ENCODE results near the gene IER5. TPM values are rescaled to one million over a fixed set of nuclear protein-coding genes. Genes with fewer than 3 reads are reported as not detected.

Gene IER5
- total RNA-seq, 1 experiment from 2014 or later = 20.3 TPM

DNA sequence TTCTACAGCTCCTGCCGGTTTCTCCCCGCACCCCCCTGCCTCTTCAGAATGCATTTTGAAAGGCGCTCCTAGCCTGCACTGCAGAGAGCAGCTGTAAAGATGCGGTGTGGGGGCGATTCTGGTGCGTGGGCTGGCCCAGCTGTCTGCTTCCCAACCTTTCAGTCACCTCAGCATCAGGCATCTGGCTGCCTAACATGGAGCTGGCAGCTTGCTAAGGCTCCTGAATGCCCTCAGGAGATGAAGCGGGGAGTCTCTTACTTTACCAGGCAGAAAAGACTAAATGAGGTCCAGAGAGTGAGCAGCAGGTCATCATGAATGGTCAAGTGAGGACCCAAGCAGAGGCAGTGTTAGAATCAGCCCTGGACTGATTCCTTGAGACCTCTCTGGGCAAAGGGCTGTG lies 8.7 kb downstream of the IER5 start:
- no peak for DNase-seq (ENCODE audit: low read depth)

DNA sequence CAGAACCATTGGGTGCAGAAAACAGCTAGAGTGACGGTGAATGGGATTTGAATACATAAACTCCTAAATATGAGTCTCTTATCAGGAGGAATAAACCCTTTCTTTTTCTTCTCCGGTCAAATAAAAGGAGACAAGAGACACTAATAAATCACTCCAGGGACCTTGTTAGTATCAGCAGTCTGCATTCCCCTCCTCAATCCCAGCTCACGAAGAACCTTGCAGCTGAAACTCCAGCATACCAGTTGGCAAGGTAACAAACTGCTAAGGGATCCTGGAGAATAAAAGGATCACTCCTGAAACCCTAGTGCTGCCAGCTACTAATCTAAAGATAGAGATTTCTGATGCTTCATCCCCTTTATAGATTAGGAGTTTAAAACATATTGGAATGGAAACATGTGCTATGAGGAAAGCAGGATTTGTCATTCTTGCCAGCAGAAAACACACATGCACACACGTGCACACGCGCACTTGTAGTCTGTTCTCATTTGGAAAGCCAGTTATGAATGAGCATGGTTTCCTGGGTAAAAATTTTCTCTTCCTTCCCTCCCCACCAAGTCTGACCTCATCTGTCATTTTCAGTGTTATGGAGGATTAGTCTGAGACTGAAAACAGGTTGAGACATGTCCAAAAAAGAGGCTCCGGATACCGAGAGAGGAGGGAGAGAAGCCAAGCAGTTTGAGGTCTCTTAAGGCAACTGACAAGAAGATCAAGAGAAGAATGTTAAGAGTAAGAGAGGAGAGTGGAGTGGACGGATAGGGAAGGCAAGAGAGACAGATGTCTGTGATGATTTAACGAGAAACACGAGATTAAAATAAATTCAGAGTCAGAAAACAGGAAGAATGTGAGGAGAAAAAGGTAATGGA lies 10.9 kb downstream of the IER5 start:
- DNase-seq (ENCODE audit: low read depth) = no peak

DNA sequence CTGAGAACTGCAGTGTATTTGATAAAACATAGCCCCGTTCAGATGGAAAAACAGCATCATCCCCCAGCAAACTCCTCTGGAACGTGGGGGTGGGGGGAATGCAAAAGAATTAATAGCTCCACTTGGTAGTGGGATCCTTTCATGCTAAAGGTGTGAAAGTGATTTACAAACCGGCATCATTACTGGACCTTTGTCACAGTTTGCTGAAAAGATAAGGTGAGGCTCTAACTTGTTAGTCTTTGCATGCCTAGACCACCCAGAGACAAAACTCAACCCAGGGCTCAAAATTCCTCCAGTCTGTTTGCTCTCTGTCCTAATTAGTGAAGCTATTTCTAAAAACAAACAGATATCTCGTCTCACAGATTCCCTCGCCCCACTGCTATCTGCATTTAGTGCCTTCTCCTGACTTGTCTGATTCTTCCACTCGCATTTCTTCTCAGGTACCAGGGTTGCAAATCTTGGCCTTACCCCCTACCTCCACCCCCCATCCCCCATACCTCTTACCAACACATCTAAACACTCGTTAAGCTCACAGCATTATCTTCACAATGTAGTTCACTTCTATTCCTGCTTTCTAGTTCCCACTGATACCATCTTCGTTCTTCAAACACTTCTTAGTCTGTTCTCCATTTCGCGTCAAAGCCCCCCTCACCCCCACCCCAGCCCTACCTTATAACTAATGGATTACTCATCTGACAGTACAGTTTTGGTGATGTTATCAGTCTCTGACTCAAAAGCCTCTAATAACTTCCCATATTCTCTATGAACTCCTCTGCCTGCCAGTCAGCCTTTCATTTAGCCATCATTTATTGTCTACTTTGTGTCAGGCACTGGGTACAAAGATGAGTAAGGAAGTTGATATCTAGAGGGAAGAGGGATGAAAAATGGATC lies 11.8 kb downstream of the IER5 start:
- DNase-seq (ENCODE audit: low read depth) = no peak

DNA sequence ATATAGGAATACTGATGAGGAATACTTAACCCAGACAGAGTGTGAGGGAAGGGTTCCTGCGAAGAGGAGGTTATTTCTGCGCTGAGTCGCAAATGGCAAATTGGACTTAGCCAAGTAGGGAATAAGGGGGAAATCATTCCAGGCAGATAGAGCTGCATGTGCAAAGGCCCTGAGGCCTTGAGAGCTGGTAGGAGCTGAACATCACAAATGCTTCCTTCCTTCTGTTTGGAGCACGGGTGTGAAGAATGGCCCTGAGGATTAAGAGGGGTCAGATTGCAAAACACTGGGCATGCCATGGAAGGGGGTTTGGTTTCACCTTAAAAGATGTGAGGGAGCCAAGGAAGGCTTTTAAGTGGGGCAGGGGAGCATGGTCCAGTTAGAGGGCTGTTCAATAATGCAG lies 12.4 kb downstream of the IER5 start:
- no peak for DNase-seq (ENCODE audit: low read depth)

DNA sequence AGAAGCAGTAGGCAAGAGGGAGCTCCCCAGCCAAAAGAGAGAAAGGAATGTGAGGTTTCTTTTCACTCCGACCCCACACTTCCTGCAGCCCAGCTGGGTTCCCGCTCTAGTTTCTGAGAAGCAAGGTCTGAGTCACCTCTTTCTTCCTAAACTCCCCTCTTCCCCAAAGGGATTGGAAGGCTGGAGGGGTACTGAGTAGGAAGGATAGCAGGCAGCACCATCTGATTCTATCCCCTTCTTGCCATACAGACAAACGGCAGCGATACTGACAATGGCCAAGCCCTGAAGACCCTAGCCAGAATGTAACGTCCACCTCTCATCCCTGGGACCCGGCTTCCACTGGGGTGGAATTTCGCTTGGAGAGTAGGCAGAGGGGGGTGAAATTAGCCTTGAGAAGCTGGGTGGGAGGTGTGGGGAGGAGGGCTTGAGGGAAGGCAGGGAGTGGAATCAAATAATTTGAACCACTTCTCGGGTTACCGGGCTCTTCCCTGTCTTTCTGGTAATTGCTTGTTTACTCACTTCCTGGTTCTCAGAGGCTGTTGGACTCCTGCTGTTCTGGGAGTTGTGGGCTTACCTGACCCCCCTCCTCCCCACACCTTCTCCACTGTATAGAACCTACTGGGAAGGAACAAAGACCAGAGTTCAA lies 13.2 kb downstream of the IER5 start:
- peak; percentile 86 for DNase-seq (ENCODE audit: low read depth)

DNA sequence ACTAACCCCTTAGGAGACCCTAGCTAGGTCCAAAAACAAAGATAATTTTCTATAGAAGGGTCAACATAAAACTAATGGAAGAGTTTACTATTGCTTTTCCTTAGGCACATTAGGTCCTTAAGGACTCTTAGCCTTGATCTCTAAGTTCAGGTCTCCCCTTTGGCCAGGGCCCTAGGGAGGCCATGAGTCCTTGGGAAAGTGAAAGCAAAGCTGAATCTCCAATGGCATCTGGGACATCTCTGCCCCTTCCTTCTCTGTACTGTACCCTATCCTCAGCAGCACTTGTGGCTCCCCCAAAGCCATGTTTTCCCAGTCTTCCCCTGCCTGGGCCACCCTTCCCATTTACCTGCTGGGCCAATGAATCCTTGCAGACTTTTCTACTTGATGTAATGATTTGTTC lies 14.3 kb downstream of the IER5 start:
- DNase-seq (ENCODE audit: low read depth) = no peak

DNA sequence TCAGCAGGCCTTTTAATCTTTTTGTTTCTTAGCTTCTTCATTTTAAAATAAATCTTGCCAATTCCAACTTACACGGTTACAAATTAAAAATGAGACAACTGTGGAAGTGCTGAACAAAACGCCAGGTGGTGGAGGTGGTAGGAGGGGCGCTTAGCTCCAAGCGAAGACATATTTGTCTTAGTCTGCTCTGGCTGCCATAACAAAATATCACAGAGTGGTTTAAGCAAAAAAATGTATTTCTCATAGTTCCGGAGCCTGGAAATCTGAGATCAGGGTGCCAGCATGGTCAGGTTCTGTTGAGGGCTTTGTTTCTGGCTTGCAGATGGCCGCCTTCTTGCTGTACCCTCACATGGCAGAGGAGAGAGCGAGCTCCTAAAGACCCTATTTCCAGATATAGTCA lies 14.9 kb downstream of the IER5 start:
- no peak for DNase-seq (ENCODE audit: low read depth)

DNA sequence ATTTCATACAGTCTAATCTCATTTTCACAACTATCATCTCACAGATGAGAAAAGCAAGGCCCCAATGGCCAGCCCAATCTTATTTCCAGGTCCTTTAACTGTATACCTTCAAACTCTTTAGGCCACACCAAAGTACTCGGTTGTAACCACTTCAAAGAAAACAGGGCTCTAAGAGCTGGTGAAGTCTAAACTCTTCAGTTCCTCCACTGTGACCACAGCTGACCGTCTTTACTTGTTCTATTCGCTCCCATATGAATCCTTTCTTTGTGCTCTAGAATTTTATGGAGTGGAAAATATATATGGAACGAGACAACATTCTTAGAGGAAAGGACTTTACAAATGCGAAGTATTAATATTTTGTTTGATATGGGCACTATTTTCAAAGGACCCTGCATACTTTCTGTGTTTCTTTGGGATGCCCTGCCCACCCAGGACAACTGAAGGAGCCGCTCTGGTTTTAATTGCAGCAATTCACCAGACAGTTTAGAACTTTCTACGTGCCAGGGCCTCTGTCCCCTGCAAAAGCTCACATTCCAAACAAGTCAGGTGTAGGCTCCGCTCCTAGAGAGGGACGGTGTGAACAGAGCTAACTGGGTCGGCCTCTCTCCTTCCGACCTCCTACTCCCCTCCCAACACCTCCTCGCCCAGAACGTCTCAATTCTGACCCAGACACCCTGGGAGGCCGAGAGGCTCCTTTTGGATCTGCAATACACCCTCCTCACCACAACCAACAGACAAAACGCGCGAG lies 15.7 kb downstream of the IER5 start:
- DNase-seq (ENCODE audit: low read depth) = no peak

DNA sequence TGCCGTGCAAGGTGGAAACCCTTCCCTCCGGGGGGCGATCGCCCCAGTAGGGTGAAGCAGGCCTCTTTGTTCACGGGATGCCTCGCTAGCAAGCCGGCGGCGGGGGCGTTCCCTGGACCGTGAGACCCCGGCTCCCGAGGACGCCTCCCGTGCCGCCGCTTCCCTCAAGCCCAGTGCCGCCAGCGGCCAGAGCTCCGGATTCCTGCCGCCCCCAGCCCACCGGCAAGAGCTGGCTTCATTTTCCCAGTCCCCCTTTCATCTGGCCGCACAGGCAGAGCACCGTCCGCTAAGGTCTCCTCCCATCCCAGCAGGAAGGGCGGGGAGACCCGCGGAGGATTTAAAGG lies 16.3 kb downstream of the IER5 start:
- DNase-seq (ENCODE audit: low read depth) = peak; percentile 57

DNA sequence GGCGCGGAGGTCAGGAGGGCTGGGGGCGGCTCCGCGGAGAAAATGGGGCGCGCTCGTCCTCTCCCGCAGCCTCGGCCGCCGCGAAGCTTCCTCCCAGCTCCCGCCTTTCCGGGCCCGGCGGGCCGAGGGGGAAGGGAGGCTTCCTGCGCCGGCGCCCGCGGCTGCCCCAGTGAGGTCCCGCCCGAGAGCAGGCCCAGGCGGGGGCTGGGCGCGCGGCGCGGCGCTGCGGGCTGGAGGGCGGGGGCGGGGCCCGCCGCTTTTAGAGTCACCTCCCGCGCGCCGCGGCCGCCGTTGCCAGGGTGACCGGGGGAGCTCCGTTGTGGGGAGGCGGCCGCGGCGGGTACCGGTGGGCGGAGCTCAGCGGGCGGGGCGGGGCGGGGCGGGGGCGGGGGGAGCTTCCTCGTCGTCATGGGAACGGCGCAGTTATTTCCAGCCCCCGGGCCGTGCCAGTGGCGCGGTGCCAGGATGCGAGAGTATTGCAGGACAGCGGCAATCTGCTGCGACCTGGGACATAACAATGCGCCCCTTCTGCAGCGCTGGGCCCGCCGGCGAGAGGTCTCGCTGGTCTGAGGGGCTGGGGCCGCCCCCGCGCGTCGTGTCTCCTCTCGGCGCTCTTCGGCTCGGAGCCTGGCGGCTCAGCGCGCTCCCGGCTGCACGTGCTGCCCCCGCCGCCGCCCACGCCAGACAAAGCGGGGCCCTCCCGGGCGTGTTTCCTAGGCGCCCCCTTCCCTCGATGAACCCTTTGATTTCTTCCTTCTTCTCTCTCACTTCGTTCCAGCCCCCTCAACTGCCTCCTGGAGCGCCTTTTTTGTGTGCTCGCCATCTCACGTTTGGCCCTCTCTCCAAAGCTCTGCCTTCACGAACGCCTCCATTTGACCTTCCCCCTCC lies 16.9 kb downstream of the IER5 start:
- DNase-seq (ENCODE audit: low read depth) = peak; percentile 95

DNA sequence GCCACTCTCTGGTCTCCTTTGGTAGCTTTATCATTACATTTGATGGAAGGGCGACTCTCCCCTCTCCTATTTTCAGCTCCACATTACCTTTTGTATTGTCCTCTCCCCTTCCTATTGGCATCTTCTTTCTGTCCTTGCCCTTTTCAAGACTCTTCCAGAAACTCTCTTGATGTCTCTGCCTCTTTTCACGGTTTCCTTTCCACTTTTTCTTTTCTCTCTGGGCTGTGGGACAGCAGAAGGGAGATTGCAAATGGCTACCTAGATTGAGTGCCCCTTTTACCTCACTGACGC lies 17.5 kb downstream of the IER5 start:
- DNase-seq (ENCODE audit: low read depth) = no peak

DNA sequence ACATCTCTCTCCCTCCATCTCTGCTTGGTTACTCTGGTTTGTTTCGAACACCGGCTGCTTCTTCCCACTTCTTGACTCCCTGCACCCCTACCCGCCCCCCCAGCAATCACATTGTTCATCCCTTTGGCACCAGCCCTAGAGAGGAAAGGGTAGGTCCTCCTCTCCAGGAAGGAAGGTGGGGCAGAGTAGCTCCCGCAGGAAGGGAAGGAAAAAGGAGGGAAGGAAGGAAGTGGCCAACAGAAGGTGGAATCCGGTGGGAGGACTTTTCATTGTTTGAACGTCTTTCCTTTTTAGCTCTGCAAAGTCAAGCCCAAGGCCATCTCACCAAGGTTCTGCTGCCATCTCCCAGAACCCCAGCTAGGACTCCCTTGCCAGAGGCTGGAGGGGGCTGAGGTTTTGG lies 18.0 kb downstream of the IER5 start:
- DNase-seq (ENCODE audit: low read depth) = no peak

DNA sequence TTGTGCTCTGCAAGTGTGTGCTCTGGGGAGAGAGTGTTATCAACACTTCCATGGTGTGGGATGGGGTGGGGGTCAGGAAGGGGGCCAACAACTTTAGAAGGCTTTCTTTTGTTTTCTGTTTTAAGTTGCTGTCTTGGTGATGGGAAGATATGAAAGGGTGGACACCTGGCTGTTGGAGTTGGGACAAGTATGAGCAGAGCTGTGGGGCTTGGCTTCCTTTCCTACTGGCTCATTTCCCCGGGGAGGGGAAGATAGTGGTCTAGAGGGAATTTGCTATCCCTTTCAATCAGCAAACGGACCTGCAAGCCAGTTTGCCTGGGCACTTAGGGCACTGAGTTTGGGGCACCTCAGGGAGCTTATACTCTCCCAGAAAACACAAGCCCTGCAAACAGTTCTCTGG lies 19.2 kb downstream of the IER5 start:
- DNase-seq (ENCODE audit: low read depth) = no peak

DNA sequence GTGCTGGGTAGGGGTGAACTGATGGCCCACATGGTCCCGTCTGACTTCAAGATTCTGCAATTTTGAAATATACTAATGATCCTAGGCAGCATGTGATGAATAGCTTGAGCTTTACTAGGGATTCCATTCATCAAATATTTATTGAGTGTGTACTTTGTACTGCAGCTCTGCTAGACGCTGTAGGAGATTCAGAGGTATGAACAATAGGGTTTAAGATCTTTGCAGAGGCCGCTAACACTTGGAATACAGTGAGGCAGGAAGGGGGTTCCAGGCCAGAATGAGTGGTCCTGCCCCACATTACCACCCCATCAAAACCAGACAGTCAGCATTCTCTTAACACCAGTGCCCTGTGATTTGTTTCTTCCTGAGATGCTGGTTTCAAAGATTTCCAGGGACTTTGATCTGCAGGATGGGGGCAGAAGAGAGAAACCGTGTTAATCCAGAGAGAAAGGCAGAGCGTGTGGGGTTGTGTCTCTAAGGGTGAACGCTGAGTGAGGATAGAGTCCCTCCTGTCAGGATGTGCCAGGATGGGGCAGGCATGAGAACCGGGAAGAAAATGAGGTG lies 19.9 kb downstream of the IER5 start:
- no peak for DNase-seq (ENCODE audit: low read depth)

DNA sequence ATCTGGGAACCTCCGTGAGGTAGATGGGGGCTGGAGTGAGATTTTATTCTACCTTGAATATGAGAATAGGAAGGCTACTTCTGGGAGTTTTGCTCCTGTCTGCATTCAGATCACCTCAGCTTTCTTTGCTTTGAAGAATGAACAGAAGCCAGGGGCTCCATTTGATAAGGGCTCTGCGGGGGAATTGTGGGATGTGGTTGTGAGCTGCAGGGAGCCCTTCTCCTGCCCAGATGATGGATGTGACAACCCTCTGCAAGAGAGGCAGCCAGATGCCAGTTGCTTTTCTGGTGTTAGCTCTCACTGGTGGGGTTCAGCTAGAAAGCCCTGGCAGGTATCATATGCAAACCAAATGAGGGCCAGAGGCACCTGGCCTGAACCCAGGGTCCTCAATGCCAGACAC lies 21.5 kb downstream of the IER5 start:
- no peak for DNase-seq (ENCODE audit: low read depth)

DNA sequence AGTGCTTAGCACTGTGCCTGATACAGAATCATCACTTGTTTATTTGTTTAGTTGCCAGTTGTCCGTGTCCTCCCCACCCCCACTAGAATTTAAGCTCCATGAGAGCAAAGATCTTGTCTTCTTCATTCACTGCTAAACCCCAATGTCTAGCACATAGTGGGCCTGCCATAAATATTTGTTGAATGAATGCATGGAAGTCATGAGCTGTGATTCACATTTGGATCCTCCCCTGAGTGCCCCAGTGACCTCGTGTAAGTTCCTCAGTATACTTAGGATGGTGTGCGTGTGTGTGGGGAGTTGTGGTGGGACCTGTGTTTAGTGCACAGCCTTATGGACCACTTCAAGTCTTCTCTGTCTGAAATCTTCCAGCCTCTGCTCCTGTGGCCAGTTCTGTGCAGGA lies 23.1 kb downstream of the IER5 start:
- no peak for DNase-seq (ENCODE audit: low read depth)

DNA sequence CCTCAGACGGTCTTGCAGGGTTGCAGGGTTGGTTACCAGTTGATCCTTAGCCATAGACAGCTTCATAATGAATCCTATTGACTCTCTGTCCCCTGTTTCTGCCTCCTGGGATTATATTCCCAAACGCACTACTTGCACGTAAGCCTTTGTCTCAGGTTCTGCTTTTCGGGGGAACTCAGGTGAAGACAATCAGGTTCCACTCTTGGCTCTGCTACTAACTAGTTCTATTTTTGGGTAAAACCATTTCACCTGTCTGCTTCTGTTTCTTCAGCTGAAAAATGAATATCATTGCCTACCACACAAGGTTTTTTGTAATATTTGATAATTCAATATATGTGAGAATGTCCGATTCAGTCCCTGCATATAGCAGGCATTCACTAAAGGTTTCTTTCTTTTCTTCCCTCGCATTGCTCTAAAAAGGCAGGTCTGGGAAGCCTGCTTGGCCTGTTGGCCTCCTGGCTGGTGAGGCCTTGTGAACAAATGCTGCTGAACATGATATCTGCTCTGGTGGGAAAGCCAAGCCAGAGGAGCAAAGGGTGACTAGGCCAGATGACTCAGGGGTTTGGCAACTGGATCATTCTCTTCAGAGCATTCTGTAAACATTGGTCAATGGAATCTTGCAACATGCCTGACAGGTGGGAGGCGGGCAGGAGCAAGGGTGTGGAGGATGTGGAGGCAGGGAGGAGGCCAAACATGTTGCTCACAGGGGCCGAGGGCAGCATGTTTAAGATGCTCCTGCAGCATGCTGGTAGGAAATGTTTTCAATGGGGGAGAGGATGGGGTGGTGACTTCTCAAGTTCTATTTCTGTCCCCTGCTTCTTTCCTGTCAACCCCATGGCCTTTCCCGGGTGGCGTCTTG lies 23.8 kb downstream of the IER5 start:
- DNase-seq (ENCODE audit: low read depth) = peak; percentile 97

DNA sequence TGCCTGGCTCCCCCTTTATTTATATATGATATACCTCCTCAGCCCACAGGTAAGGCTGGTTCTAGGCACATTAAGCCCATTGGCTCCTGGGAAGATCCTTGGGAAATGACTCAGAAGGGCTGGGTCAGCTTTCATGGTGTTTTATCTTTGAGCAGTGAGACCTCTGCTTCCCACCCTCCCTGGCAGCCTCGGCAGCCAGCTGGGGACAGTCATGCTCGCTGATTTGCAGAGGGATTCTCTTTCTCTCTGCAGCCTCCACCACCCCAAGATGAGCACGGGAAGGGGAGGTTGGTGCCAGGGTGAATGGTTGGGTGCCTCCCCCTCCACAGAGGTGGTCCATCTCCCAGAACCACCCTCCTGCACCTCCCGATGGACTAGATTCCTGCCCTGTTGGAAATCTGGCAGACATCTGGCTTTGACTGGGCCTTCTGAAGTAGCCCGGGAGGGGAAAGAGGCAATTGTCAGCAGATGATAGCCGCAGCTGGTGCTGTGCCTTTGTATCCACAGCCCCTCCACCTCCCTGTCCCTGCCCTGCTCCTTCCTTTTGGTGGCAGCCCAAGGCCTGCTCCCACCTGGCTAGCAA lies 24.6 kb downstream of the IER5 start:
- peak; percentile 78 for DNase-seq (ENCODE audit: low read depth)
